Measurements from ENCODE around the gene IDH3A. TPM values are rescaled to one million over a fixed set of nuclear protein-coding genes. Genes with fewer than 3 reads are reported as not detected.

The IDH3A gene
- total RNA-seq, 2 donors from 2014 or later: 17.8 to 39.7 TPM

- no peak for ATAC-seq
- TF ChIP-seq POLR2A (IDR thresholded peaks at IDR 0.05): no peak
- TF ChIP-seq, protein P1, sequence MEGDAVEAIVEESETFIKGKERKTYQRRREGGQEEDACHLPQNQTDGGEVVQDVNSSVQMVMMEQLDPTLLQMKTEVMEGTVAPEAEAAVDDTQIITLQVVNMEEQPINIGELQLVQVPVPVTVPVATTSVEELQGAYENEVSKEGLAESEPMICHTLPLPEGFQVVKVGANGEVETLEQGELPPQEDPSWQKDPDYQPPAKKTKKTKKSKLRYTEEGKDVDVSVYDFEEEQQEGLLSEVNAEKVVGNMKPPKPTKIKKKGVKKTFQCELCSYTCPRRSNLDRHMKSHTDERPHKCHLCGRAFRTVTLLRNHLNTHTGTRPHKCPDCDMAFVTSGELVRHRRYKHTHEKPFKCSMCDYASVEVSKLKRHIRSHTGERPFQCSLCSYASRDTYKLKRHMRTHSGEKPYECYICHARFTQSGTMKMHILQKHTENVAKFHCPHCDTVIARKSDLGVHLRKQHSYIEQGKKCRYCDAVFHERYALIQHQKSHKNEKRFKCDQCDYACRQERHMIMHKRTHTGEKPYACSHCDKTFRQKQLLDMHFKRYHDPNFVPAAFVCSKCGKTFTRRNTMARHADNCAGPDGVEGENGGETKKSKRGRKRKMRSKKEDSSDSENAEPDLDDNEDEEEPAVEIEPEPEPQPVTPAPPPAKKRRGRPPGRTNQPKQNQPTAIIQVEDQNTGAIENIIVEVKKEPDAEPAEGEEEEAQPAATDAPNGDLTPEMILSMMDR (IDR thresholded peaks at IDR 0.05): no peak
Measured at GRCh38 chr15:78200276-78200930, 51.2 kb downstream of the IDH3A start.

GRCh38 chr15:78201281-78202190 lies 52.4 kb downstream of the IDH3A start:
- H3K27me3 ChIP-seq: no peaks in the 10 kb centered on the region
- intact Hi-C loops (cut with DNase I): no loop called here
- no peak for ATAC-seq
- no peaks in the 10 kb centered on the region for H3K9me3 ChIP-seq
- DNase-seq: peak in 1 of 4 donors; percentile 9
- 79 to 83% methylated on average over 10 of the region's 10 CpGs for WGBS, 2 donors
- H3K4me3 ChIP-seq: no peak overlapping the region
- H3K27ac ChIP-seq: no peak overlapping the region
- TF ChIP-seq POLR2A (IDR thresholded peaks at IDR 0.05): no peak
- TF ChIP-seq, protein P1 (IDR thresholded peaks at IDR 0.05): no peak
- H3K4me1 ChIP-seq: peaks cover 42% of the 10 kb centered on the region
- H3K36me3 ChIP-seq (replicated peaks in 1 of 2; ENCODE audit: insufficient read depth in 1 of 2, low read depth in 2 of 2): no peaks in the 10 kb centered on the region

More at GRCh38 chr15:78200276-78200930, 51.2 kb downstream of the IDH3A start:
- no peaks in the 10 kb centered on the region for H3K36me3 ChIP-seq (replicated peaks in 1 of 2; ENCODE audit: insufficient read depth in 1 of 2, low read depth in 2 of 2)
- peaks cover 31% of the 10 kb centered on the region for H3K4me1 ChIP-seq
- no peaks in the 10 kb centered on the region for H3K9me3 ChIP-seq
- H3K27ac ChIP-seq: no peak overlapping the region
- no peak overlapping the region for H3K4me3 ChIP-seq
- intact Hi-C loops (cut with DNase I): no loop called here
- 87 to 89% methylated on average over 4 to 10 of the region's 10 CpGs for WGBS, 2 donors
- peak in 1 of 4 donors; percentile 8 for DNase-seq
- H3K27me3 ChIP-seq: no peaks in the 10 kb centered on the region

DNA sequence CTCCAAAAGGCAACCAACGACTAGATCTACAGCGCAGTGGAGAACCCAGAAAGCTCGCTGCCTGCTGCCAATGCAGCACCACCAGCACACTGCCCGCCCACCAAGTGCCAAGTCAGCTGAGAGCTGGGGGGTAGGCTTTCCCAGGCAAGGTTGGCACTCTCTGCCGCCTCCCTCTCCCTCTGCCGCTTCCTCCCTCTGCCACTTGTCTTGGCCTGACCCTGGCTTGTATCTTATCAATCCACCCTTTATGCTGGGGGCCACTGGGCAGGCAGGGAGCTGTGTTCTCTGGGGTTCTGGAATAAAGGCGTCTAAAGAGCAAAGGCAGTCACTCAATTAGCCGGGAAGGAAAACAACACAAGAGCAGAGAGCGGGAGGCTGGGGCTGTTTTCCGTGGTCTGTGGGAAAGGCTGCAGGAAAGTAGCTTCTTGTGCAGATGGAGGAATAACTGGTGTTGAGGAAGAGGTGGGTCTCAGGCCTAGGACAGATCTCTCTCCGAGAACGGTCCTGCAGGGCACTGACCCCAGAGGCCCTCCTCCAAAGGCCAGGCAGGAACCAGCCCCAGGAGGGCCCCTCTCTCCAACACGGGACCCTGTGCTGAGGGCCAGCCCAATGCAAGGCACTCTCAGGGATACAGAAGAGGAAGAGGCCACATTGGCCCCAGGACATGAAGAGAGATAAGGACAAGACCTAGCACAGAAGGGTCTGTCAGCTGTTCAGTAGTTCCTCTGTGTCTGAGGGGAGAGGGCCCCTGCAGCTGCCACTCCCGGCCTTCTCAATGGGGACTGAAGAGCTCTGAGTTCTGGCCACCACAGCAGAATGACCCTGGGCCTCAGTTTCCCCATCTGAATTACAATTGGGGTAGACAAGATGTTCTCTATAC lies 54.4 kb downstream of the IDH3A start:
- H3K27ac ChIP-seq: peak overlapping the region; percentile 5 to 87 (median 72)
- H3K4me1 ChIP-seq: peaks cover 63% of the 10 kb centered on the region
- H3K9me3 ChIP-seq: no peaks in the 10 kb centered on the region
- ATAC-seq: no peak
- no peaks in the 10 kb centered on the region for H3K36me3 ChIP-seq (replicated peaks in 1 of 2; ENCODE audit: insufficient read depth in 1 of 2, low read depth in 2 of 2)
- intact Hi-C loops (cut with DNase I): no loop called here
- no peak for TF ChIP-seq POLR2A (IDR thresholded peaks at IDR 0.05)
- TF ChIP-seq, protein P1 (IDR thresholded peaks at IDR 0.05): no peak
- DNase-seq: peak in 3 of 4 donors; percentile 30 to 74 (median 44)
- H3K4me3 ChIP-seq: no peak overlapping the region
- 60 to 63% methylated on average over 9 to 14 of the region's 14 CpGs for WGBS, 2 donors
- no peaks in the 10 kb centered on the region for H3K27me3 ChIP-seq

GRCh38 chr15:78204351-78205309 lies 55.5 kb downstream of the IDH3A start:
- peak; percentile 74 to 89 (median 82) for DNase-seq
- peak overlapping the region; percentile 53 to 87 (median 72) for H3K27ac ChIP-seq
- ATAC-seq: peak; percentile 74

More at GRCh38 chr15:78204351-78205309, 55.5 kb downstream of the IDH3A start:
- peaks cover 73% of the 10 kb centered on the region for H3K4me1 ChIP-seq
- WGBS, 2 donors: 51 to 63% methylated on average over 10 to 15 of the region's 17 CpGs
- H3K9me3 ChIP-seq: no peaks in the 10 kb centered on the region
- no peaks in the 10 kb centered on the region for H3K36me3 ChIP-seq (replicated peaks in 1 of 2; ENCODE audit: insufficient read depth in 1 of 2, low read depth in 2 of 2)
- intact Hi-C loops (cut with DNase I): no loop called here
- TF ChIP-seq, protein P1 (IDR thresholded peaks at IDR 0.05): no peak
- no peak for TF ChIP-seq POLR2A (IDR thresholded peaks at IDR 0.05)
- H3K27me3 ChIP-seq: no peaks in the 10 kb centered on the region
- no peak overlapping the region for H3K4me3 ChIP-seq
